DMS79 (cell line): ENCODE measurements around the gene EFL1.
"Not testable (repeated sequence)": the region's sequence is repeated elsewhere in the genome, so short reads cannot be mapped to it uniquely, and the experiment has no call there.

Source experiments
- DNase-seq: peaks from one replicate; lab custom pipeline; 2025; lab: John Stamatoyannopoulos, UW

EFL1 gene

GRCh38 chr15:82197733-82198594, 64.6 kb downstream of the EFL1 start:
- DNase-seq = no peak

GRCh38 chr15:82196353-82196752, 66.2 kb downstream of the EFL1 start:
- DNase-seq = no peak

- DNase-seq = not testable (repeated sequence)
These were observed 66.7 kb downstream of the EFL1 start for GRCh38 chr15:82195818-82196217.

GRCh38 chr15:82194488-82194887, 68.0 kb downstream of the EFL1 start:
- not testable (repeated sequence) for DNase-seq

- not testable (repeated sequence) for DNase-seq
These were observed 69.1 kb downstream of the EFL1 start for GRCh38 chr15:82193435-82193834.

GRCh38 chr15:82192394-82192793, 70.1 kb downstream of the EFL1 start:
- DNase-seq = not testable (repeated sequence)

- no peak for DNase-seq
These were observed 75.7 kb downstream of the EFL1 start for GRCh38 chr15:82186719-82187406.

GRCh38 chr15:82186161-82186560, 76.4 kb downstream of the EFL1 start:
- no peak for DNase-seq

GRCh38 chr15:82184776-82185175, 77.8 kb downstream of the EFL1 start:
- no peak for DNase-seq

- DNase-seq = no peak
These were observed 78.2 kb downstream of the EFL1 start for GRCh38 chr15:82184355-82184754.

- no peak for DNase-seq
These were observed 79.2 kb downstream of the EFL1 start for GRCh38 chr15:82183121-82184031.

- DNase-seq = no peak
These were observed 81.2 kb downstream of the EFL1 start for GRCh38 chr15:82181371-82181770.

GRCh38 chr15:82178061-82178460, 84.5 kb downstream of the EFL1 start:
- DNase-seq = no peak

GRCh38 chr15:82177291-82178010, 85.1 kb downstream of the EFL1 start:
- no peak for DNase-seq

GRCh38 chr15:82176542-82176941, 86.0 kb downstream of the EFL1 start:
- no peak for DNase-seq

GRCh38 chr15:82174471-82175235, 87.9 kb downstream of the EFL1 start:
- no peak for DNase-seq

GRCh38 chr15:82173108-82173507, 89.4 kb downstream of the EFL1 start:
- no peak for DNase-seq

- no peak for DNase-seq
These were observed 90.0 kb downstream of the EFL1 start for GRCh38 chr15:82172506-82172905.

GRCh38 chr15:82168757-82169156, 93.8 kb downstream of the EFL1 start:
- DNase-seq = no peak

- DNase-seq = no peak
These were observed 94.2 kb downstream of the EFL1 start for GRCh38 chr15:82168296-82168695.

- DNase-seq = no peak
These were observed 96.6 kb downstream of the EFL1 start for GRCh38 chr15:82165948-82166376.
